ENCODE results near the gene DPAGT1.
"Not testable (repeated sequence)": the region's sequence is repeated elsewhere in the genome, so short reads cannot be mapped to it uniquely, and the experiment has no call there.

DPAGT1 gene

GRCh38 chr11:119101759-119102423, at the start of gene DPAGT1:
Gene DPAGT1, minus strand, starts transcription at chr11:119101853. Its CDS starts 198 bp downstream, at chr11:119101655.
- DNase-seq (ENCODE audit: low read depth) = peak; percentile 88

GRCh38 chr11:119149786-119150275, 48.2 kb upstream of the DPAGT1 start:
- no peak for DNase-seq (ENCODE audit: low read depth)

DNA sequence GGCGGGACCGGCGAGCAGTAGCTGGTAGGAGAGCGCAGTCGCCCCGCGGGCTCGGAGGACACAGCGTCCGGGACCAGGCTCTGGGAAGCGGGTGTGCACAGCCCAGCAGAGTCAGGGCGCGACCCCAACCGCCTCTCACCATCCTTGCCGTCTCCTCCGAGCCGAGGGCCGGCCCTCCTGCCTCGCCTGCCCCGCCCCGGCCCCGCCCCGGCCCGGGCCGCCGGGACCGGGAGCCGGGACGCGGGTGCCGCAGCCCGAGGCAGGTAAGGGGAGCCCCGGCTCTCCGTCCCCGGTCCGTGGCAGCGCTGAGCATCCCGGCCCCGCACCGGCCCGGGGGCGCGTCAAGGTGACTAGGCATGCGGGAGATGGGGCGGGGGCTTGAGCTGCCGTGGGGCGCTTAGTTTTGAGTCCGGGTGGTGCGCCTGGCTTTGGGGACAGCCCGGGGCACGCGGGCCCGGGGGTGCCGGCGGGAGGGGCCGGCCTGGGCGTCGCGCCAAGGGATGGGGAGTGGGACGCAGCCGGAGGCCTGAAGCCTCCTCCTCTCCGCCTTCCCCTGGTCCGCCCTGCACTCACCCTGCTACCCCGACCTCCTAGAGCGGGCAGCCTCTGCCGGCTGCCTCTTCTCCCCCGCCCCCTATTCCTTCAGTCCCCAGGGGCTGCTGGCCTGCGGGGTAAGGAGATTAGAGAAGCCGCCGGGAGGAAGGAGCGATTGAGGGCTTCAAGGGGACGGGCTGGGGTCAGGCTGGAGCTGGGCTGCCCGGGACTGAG, 47.5 kb upstream of the DPAGT1 start, which contains the start of gene ABCG4:
Gene ABCG4, plus strand, starts transcription at position 35 of the 768 bp plus-strand sequence. CDS start 914 bp downstream, outside the sequence.
- DNase-seq (ENCODE audit: low read depth) = no peak

DNA sequence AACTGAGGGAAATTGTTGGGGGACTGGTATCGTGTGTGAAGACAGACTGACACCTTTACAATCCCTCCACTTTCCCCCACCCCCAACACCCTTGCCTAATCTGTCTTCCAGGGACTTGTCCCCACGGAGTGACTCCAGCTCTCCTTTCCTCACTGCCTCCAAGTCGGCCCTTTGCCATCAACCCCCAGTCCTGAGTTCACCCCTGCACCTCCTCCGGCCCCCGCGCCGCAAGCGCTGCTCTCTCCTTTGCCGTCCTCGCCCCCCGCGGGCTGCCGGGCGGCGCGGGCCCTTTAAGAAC, 47.0 kb upstream of the DPAGT1 start:
- no peak for DNase-seq (ENCODE audit: low read depth)

DNA sequence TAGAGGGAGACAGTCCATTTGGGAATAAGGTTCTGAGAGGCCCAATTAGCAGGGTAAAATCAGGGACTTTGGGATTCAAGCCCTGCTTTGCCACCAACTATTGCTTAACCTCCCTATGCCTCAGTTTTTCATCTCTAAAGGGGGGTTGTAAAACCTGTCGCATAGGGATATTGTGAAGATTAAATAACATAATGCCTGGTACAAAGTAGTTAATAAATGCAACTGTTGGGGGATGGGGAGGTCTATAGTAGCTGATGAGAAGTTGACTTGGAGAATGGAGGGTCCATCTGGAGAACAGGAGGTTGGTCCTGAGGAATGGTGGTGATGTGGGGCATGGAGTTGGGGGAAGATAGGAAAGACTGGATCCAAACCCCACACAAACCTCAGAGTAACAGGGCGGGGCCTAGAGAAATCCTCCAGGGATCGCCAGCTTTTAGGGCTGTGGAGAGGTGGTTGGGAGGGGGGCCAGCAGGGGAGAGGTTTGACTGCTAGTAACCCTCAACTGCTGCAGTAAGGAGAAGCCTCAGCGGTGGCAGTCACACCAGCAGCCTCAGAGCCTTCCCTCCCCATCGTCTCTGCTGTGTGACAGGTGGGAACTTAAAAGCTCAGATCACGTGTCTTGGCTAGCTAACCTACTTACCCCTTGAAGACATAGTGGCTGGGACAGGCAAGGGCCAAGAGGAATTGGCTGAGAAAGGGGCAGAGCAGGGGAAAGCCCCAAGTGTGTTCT, 46.1 kb upstream of the DPAGT1 start:
- DNase-seq (ENCODE audit: low read depth) = no peak

GRCh38 chr11:119145551-119145950, 43.9 kb upstream of the DPAGT1 start:
- DNase-seq (ENCODE audit: low read depth) = no peak

- no peak for DNase-seq (ENCODE audit: low read depth)
Measured at GRCh38 chr11:119144825-119145486, 43.3 kb upstream of the DPAGT1 start.

- not testable (repeated sequence) for DNase-seq (ENCODE audit: low read depth)
Measured at GRCh38 chr11:119139276-119139675, 37.6 kb upstream of the DPAGT1 start.

- DNase-seq (ENCODE audit: low read depth) = no peak
Measured at GRCh38 chr11:119134389-119134978, 32.8 kb upstream of the DPAGT1 start.

DNA sequence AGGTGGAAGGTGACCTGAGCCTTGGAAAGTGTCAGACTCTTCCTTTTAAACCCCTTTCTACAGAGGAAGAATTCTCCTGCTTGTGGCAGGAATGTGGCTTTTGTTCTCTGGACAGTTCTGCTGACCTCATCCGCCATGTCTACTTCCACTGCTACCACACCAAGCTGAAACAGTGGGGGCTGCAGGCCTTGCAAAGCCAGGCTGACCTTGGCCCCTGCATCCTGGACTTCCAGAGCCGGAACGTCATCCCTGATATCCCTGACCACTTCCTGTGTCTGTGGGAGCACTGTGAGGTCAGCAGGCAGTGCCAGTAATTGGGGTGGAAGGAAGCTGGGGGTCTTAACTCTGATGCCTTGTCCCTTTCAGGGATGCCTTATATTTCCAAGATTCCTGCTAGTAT, 29.0 kb upstream of the DPAGT1 start:
- no peak for DNase-seq (ENCODE audit: low read depth)

- no peak for DNase-seq (ENCODE audit: low read depth)
Measured at GRCh38 chr11:119126675-119127268, 25.1 kb upstream of the DPAGT1 start.

DNA sequence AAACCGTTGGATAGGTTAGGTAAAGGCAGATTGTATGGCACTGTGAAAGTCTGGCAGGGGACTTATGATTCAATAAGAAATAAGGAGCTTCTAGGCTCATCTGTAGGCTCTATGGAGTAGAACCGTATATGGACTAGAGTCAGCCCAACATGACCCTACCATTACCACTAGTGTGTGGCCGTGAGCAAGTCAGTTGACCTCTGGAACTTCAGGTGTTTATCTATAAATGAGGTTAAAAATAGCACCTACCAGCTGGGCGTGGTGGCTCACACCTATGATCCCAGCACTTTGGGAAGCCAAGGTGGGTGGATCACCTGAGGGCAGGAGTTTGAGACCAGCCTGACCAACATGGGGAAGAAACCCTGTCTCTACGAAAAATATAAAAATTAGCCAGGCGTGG, 24.2 kb upstream of the DPAGT1 start:
- DNase-seq (ENCODE audit: low read depth) = no peak

DNA sequence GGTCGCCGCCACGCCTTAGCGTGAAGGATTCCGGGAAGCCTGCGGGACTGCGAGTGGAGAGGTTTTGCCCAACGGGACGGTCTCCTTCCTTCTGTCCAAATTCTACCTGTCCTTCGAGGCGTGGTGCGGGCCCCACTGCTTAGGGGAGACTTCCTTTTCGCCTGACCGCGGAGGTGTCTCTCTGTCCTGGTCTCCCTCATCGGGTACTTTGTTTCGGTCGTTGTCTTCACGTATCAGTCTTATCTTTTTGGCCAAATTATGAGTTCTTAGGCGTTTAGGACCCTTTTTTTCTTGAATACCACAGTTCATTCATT, 20.1 kb upstream of the DPAGT1 start:
- no peak for DNase-seq (ENCODE audit: low read depth)

DNA sequence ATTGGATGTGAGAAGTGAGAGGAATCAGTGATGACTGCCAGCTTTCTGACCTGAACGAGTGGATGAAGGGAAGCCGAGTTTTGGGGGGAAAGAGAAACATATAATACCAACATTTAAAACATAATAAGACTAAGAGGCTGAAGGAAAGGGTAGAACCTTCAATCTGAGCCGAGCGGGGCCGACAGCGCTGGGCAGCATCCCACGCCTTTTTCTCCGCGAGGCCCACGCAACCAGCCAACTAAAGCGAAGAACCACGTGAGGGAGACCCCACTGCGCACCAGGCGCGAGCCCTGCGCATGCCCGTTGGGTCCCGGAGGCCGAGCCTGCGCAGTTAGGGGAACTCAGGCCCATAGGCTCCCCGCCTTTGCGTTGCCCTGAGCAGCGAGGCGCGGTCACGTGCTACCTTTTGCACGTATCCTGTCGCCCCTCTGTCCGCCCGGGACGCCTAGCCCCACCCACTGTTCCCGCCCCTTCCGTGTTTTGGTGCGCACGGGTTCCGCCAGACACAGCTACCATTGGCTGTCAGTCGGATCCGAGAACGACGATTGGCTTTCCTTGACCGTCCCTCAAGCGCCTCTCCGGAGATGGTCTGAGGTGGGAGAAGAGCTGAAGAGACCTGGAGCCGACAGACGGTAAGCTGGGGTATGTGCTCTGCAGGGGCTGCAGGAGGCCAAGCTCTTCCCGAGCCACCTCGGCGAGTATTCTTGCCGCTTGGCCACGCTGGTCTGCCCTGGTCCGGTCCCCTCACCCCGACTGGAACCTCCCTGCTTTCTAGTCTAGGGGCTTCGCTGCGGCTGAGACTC, 19.6 kb upstream of the DPAGT1 start, which contains the start of gene HINFP:
Gene HINFP, plus strand, starts transcription at position 573 of the 803 bp plus-strand sequence. CDS start 5,365 bp downstream, outside the sequence.
- DNase-seq (ENCODE audit: low read depth) = peak; percentile 88

- no peak for DNase-seq (ENCODE audit: low read depth)
Measured at GRCh38 chr11:119120639-119121007, 19.0 kb upstream of the DPAGT1 start.

GRCh38 chr11:119118946-119119345, 17.3 kb upstream of the DPAGT1 start:
- no peak for DNase-seq (ENCODE audit: low read depth)

- DNase-seq (ENCODE audit: low read depth) = no peak
Measured at GRCh38 chr11:119118227-119118626, 16.6 kb upstream of the DPAGT1 start.

- no peak for DNase-seq (ENCODE audit: low read depth)
Measured at GRCh38 chr11:119117004-119117706, 15.5 kb upstream of the DPAGT1 start.

- DNase-seq (ENCODE audit: low read depth) = no peak
Measured at GRCh38 chr11:119116601-119117000, 14.9 kb upstream of the DPAGT1 start.

- DNase-seq (ENCODE audit: low read depth) = no peak
Measured at GRCh38 chr11:119116235-119116594, 14.6 kb upstream of the DPAGT1 start.
